HTERT RPE-1 (cell line): ENCODE results near the gene CAMSAP2.

ENCODE experiments used
- in situ Hi-C: fragments of 300-500 bp; cut with MboI; formaldehyde crosslinking; loops from 4 replicates; pipeline ENCODE4 v1.14.3; 2020; ENCODE audit warnings: low sequenced_read_pairs

The CAMSAP2 gene

DNA sequence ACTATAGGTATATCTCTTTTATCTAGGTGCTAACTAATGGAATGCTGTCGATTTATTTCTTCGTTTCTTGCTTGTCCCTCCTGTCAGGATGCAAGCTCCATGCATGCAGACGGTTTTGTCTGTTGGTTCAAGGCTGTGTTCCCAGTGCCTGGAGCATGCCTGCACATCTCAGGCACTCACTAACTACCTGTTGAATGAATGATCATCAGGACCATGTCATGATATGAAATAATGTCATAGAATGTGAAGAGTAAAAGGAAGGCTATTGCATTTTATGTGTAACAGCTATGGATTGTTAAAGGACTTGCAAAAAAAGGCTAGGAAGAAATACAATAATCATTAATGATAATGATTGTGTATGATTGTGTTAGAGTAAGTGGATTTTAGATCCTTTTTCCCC is 138.3 kb downstream of the CAMSAP2 start:
- in situ Hi-C loops = no loop called here

DNA sequence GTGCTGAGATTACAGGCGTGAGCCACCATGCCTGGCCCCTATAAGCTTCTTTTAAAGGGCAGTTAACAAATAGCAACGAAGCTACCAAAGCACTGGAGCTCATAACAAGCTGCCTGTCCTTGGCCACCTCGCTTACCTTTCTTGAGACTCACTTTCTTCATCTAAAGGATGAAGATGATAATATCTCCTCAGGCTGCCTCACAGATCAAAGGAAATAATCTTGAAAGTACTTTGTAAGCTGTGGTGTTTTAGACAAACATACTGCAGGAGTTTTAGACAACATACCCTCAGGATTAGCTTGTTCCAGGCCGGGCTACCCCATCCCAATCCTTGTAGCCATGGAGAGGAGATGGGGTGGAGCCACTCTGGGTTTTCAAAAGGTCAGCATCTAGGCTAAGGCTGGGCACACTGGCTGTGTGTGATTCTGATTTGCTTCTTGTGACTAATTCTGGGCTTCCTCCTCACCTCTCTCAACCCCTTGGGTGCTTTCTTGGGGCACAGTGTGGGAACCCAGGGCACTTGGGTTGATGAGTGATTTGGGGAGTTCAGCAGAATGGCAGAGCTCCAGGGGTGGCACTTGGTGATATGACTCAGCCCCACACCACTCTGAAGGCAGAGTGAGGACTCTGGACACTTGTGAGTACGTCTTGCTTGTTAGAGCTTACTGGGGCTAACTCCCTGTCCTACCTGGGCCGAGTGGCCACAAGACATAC is 139.3 kb downstream of the CAMSAP2 start:
- in situ Hi-C loops = no loop called here

DNA sequence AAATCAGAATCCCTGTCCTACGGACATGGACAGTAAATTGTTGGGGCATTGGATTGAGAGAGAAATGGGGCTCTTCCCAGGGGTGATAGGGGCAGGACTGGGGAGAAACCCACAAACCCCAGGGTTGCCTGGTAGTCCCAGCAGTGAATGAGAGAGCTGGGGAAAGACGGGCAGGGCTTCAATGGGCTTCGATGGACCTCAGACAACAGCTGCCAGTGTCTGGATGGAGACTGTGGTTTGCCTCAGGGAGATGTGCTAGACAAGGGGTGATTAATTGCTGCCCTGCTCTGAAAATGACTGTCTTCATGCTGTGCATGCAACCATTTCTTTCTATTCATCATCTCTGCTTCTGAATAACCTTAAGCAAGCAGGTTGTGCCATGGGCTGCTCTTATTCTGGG is 141.5 kb downstream of the CAMSAP2 start:
- in situ Hi-C loops = no loop called here

DNA sequence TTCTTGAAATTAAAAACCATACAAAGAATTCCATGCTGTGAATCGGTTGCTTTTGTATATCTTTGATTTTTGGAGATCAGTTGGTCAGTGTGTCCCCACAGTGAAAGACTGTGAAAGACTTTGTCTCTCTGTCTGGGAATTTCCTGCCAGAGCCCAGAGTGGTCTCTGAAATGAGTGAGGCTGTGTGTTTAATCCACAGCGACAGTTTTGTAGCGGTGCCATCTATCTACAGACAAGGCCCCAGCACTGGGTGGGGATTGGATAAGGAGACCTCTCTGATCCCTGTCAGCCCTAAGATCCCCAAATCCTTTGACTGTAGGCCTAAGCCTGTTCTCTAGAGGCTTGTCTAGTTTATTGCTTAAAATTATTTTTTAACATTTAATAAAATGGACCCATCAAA is 144.4 kb downstream of the CAMSAP2 start:
- in situ Hi-C loops = no loop called here

DNA sequence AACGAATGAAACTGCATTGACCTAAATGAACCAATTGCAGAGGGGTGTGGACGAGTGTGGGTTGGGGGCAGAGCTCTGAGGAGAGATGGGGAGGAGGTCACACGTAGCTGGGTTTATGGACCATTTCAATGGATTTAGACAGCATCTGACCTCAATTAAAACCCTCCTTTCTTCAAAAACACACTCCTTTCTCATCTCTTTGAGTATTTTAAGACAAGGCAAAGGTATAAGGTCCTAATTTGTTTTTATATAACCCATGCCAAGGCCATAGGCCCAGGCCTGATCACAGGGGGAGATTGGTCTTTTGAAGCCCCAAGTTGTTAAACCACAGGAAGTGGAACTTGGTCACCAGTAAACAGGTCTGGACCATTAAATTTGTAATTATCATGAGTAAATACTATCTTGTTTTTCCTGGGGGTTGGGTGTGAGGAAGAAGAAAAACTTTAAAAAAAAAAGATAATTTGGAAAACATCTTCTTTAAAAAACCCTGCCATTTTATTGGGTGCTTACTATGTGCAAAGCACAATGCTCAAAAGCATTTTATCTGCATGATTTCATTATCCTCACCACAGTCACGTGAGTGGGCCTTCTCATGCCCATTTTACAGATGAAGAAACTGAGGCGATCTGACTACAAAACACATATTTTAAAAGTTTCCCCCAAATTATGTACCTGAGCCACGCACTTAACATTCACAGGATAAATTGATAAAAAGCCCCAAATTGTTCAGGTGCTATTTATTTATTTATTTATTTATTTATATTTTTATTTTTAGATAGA is 147.1 kb downstream of the CAMSAP2 start:
- in situ Hi-C loops = no loop called here

DNA sequence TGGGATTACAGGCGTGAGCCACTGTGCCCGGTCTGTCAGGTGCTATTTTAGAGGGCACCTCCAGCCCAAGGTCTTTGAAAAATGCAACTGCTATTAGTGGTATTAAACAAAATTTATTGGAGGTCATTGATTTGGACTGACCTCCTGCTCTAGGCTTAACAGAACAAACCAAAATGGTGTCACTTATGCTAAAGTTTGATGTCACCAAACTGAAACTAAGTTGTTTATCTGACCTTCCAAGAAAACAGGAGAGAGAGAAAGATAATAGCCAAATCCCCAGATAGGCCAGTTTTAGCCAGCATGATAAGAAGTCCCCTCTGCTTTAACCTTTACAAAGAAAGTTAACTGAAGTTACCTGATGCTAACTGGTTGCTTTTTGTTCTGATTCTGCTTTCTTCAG is 147.9 kb downstream of the CAMSAP2 start:
- in situ Hi-C loops = no loop called here

DNA sequence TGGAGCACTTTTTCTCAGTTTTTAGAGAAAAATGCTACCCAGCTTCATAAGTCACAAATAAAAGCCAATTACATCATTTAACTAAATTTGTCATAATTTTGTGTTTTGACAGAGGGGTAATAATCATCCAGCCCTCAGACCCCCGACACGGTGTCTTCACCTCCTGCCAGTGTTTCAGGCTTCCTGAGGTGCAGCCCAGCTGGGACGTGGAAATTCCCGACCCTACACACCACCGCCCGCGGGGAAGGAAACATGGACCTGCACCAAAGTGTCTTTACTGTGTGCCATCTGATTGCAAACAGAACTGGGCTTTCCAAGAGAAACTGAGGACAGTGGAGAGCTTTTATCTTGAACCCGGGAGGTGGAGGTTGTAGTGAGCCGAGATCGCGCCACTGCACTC is 148.3 kb downstream of the CAMSAP2 start:
- in situ Hi-C loops = no loop called here

DNA sequence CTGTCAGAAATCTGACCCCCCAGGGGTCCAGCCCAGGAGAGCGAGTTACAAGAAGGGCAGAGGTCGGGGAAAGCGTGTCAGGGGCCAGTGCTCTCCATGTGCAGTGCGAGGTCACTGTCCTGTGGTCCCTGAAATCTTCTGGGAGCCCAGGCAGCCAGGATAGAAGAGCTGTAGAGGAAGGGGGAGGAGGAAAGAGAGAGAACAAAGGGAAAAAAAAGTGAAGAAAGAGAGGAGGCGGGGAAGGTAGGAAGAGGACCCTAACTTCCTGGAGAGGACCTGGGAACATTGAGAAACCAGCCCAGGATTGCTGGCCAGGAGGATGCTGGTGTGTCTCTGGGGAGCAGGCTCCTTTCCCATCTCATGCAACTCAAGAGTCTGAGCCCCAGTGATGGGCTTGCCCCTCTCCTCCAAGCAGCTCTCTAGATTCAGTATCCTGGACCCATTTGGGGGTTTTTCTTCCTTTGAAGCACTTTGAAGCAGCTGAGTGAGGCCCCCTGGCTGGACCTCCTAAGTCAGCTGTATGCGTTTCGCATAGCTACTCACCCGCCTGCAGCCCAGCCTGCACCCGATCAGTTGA is 149.2 kb downstream of the CAMSAP2 start:
- in situ Hi-C loops = no loop called here

DNA sequence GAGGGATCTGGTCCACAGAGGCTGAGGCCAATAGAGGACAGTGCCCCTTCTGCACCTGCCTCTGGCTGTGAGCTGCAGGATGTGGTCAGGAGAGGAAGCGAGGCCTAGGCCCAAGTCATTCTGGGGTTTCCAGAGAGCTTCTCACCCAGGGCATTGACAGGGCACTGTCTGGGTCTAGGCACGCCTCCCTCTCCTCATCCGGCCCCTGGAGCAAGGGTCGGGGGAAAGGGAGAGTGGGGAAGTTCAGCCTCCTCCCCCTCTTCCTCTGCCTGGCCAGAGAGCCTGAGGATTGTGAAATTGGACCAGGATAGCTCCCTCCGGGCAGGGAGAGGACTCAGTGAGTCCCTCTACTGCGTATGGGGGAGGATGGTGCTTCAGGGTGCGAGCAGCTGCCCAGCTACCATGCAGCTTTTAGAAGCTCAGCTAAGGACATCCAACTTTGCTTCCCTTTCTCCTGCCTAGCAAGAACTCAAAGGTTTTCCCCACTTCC is 149.7 kb downstream of the CAMSAP2 start:
- in situ Hi-C loops = no loop called here

DNA sequence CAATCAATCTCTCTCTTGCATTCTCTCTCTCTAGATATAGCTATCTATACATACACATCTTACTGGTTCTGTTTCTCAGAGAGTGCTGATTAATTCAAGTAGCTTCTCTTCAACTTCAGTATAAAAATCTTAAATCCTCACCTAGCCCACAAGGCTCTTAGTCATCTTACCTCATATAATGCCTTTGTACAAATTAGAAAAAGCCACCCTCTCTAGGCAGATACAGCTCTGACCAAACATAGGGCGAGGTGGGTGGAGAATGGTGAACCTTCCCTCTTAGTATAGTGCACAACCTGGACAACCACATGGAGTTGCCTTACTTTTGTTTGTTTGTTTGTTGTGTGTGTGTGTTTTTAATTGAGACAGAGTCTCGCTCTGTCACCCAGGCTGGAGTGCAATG is 150.9 kb downstream of the CAMSAP2 start:
- in situ Hi-C loops = no loop called here

DNA sequence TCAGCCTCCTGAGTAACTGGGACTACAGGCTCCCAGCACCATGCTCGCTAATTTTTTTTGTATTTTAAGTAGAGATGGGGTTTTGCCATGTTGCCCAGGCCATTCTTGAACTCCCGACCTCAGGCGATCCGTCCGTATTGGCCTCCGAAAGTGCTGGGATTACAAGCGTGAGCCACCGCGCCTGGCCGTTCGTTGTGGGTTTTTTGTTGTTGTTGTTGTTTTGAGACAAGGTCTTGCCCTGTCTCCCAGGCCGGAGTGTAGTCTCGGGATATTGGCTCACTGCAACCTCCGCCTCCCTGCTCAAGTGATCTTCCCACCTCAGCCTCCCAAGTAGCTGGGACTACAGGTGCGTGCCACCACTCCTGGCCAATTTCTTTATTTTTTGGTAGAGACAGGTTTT is 151.3 kb downstream of the CAMSAP2 start:
- in situ Hi-C loops = no loop called here

DNA sequence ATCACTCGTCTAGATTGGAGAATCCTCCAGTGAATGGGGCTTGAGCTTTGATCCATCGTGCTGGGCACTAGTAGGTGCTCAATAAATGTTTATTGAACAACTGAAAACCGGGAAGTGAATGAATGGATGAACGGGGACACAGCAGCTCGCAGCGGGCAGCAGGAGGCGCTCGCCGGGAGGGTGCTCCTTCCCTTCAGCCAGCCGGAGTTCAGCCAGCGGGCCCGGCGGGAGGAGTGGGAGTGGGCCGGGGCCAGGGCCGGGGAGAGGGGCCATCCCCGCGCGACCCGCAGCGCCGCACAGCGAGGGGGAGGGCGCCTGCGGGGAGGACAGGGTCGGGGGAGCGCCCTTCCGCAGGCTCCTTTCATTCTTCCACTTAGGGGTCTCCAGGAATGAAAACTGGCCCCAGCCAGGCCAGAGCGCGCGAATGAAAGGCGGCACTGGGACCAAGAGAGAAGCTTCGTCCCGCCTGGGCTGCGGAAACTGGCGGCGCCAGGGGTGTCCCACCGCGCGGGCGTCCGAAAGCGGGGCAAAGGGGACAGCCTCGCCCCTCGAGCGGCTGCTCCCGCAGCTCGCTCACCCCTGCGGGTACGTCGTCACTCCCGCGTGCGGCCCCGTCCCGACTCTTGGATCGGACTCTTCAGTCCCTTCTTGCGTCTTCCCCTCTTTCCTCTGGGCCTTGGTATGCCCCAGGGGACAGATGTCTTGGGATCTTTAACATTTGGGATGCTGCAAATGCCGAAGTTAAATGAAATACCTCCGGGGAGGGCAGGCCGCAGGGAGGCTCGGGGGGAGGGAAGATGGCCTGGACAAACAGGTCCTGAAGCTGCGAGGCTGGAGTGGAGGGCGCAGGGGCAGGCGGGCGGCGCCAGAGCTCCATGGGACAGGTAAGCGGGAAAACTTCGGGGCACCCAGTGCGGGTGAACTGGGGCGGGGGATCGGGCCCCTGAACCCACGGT is 152.4 kb downstream of the CAMSAP2 start:
- in situ Hi-C loops = no loop called here

DNA sequence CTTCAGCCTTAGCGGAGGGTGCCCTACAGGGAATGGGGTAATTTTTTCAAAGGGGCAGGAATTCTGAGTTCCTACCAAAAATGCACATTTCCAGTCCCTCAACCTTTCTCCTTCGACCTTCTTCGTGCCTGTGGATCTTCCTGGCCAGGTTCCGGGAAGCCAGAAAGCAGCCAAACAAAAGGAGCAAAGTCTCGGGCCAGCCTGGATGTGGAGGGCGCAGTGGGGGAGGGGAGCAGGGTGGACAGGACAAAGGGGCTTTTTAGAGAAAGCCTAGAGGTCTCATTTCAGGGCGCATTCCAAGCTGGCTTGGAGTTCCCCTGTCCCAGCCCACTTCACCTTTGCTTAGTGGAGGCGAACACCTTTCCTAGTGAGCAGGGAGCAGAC is 153.1 kb downstream of the CAMSAP2 start:
- in situ Hi-C loops = no loop called here

DNA sequence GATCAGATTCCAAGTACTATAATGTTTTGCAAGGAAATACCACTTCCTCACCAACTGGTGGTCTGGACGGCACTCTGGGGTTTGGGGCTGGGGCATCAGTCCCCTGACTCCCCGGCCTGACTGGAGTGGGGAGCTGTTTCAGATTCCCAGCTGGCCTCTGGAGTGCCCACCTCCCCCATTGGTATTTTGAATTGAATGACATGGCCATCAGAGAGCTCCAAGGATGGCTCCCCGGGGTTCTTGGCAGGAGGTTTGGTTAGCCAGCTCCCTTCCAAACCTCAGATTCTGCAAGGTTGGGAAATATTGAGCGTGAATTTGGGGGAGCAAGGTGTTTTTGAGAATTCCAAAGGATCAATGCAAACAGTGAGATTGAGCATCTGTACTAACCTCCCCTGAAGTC is 153.9 kb downstream of the CAMSAP2 start:
- in situ Hi-C loops = no loop called here

DNA sequence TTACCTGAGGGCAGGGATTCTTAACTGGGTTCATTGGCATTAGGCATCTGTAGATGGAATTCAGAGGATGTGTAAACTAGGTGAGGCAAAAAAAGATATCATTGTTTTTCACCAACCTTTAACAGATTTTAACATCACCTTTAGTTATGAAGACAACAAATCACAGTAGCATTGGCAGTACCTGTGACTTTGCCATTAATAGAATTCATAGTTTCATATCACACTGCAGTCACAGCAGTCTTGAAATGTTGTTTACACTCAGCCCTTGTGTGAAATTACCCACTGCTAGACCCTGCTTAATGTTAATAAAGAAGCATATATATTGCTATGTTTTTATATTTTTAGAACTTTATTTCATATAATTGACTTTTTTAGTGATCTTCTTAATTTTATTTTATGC is 154.3 kb downstream of the CAMSAP2 start:
- in situ Hi-C loops = no loop called here

DNA sequence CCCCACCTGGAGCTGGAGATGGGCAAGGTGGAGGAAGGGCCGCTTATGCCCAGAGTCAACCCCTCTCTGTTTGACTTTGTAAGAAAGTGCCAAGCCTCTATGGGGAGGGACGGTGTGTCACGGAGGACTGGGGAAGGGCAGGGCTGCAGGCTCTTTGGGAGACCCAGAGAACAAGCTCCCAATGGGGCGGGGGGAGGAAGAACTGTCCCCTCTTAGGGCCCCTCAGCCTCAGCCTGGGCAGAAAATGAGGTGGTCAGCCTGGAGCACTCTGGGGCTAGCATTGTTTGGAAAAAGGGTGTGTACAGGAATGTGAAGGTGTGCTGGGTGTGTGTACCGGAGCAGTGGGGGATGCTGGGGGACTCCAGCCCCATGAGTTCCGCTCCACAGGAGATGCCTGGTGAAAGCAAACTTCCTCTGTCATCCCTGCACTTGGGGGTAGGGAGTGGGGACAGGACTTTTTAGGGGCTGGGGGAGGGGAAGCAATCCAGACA is 154.8 kb downstream of the CAMSAP2 start:
- in situ Hi-C loops = no loop called here

DNA sequence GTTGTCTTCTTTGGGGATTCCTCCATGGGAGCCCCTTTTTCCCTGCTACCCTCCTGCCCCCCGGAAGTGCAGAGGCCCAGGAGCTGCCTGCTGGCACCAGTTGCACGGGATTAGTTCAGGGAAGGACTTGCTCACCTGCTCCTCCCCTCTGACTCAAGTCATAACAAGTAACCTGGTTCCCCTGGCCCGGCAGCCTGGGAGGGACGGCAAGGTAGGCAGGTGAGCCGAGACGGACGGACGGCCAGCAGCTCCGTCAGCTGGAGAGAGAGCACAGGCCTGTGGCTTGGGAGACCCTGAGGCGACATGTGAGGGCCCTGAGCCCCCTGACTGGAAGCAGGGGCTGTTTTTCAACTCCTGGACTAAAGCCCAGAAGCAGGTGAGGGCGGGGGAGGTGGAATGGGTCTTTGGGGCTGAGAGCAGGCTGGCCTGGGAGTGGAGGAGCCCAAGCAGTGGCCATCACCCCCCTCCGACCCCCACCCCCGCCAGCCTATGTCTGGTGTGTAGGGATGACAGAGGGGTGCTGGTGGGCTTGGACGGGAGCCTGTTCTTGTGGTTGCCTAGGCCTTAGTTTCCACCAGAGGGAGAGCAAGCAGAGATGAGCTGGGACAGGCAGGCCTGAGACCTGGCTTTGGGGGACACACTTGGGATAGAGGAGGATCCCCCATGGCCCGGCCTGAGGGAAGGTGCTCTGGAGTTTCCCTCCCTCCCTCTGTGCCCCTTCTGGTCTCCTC is 156.2 kb downstream of the CAMSAP2 start, which contains the start of gene INAVA:
Gene INAVA, plus strand, starts transcription at position 189 of the 731 bp plus-strand sequence. CDS start 3,501 bp downstream, outside the sequence.
- in situ Hi-C loops = no loop called here

DNA sequence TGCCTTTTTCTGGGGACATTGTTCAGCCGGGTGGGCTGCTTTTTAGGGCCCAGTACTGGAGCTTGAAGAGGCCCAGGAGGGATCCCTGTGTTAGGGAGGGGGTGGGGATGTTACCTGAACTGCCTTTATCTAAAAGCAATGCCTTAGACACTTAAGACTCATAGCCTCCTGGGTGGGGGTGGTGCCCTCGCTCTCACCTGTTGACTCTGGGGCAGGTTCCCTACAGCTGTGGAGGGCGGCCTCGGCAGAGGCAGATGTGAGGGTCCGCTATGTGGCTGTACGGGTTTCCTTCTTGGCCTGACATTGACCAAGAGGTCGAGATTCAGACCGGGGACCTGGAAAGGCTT is 156.7 kb downstream of the CAMSAP2 start:
- in situ Hi-C loops = no loop called here

DNA sequence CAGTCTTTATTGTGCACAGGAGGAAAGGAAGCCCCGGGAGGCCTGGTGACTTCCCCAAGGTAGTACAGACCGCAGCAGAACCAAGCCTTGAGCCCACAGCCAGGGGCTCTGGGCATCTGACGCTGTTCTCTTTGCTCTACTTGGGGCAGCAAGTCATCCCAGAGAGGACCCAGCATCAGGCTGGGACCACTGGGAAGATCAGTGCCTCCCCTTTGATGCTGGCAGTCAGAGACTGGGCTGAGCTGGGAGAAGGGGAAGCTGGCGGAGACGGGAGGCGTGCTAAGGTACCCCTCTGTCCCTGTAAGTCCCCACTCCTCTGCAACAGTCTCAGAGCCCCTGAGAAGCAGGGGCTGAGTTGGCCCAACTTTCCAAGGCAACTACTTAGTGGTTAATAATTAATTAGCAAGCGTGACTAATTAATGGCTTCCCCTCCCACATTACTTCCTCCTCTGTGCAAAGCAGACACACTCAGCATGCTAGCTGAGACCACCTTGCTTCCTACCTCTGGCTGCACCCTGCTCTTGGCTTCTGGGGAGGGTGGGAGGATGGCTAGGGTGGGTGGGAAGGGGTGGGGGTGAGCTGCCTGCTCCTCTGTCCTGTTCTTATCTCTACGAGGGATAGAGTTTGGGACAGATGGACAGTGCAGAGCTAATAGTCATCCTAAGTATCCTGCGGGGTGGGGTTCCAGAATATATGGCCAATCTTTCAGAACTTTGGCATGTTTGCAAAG is 157.3 kb downstream of the CAMSAP2 start:
- in situ Hi-C loops = no loop called here
